GM12873 (cell line): Measurements from ENCODE around the gene RPL28.

Experiments used
- TF ChIP-seq, protein P1 (sequence below): IDR thresholded peaks from 2 replicates; pipeline ENCODE4 v1.5.1; 2012; ENCODE audit warnings: low read depth, mild to moderate bottlenecking, moderate library complexity, low read length, control low read depth; ENCODE audit not compliant: insufficient read depth; ENCODE audit errors: missing control alignments

Gene RPL28

DNA sequence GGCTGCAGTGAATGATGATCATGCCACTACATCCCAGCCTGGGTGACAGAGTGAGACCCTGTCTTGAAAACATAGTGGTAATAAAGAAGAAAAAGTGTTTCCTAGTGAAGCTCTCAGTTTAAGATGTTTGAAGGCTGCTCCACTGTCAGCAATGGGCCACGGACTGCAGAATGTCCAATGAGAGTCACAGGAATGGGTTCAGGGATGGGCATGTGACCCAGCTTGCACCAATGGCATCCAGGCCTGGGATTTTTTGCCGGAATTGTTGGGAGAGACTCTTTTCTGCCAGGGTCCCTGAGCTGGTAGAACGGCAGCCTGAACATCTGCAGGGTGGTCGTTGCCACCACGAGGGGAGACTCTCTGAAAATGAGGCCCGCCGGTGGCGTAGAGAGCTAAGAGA is 51.1 kb downstream of the RPL28 start:
- TF ChIP-seq, protein P1, sequence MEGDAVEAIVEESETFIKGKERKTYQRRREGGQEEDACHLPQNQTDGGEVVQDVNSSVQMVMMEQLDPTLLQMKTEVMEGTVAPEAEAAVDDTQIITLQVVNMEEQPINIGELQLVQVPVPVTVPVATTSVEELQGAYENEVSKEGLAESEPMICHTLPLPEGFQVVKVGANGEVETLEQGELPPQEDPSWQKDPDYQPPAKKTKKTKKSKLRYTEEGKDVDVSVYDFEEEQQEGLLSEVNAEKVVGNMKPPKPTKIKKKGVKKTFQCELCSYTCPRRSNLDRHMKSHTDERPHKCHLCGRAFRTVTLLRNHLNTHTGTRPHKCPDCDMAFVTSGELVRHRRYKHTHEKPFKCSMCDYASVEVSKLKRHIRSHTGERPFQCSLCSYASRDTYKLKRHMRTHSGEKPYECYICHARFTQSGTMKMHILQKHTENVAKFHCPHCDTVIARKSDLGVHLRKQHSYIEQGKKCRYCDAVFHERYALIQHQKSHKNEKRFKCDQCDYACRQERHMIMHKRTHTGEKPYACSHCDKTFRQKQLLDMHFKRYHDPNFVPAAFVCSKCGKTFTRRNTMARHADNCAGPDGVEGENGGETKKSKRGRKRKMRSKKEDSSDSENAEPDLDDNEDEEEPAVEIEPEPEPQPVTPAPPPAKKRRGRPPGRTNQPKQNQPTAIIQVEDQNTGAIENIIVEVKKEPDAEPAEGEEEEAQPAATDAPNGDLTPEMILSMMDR = no peak

DNA sequence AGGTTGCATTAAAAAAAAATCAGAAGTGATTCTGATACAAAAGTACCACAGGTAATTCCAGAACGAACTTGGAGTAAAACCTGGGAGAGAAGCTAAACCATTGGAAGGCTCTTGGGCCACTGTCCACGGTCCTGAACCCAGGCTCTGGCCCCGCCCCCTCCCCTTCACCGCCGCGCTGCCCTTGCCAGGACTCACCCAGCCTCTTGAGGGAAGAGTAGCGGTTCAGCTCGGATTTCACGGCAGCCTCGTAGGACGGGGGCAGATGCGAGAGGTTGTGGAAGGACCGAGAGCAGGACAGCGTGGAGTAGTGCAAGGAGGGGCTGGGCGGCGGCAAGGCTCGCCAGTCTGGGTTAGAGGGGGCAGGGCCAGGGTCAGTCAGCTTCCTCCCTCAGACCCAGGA is 51.7 kb downstream of the RPL28 start:
- TF ChIP-seq, protein P1 = no peak

- TF ChIP-seq, protein P1 = no peak
Observed at GRCh38 chr19:55439052-55439451, 53.3 kb downstream of the RPL28 start.

- TF ChIP-seq, protein P1 = no peak
Observed at GRCh38 chr19:55440411-55441105, 54.8 kb downstream of the RPL28 start.

DNA sequence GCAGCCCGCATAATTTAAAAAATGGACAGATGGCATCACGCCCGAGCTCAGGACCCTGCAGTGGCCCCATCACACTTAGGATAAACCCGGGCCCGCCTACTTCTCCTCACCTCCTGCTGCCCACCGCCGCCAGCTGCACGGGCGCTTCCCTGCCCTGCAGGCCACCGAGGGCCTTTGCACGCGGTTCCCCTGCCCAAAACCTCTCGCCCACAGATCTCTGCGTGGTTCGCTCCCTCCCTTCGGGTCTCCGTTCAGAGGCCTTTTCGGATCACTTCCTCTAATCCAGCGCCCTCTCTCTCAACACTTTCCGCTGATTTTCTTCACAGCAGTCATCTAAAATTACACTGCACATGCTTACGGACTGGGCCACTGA is 55.6 kb downstream of the RPL28 start:
- TF ChIP-seq, protein P1 = no peak

DNA sequence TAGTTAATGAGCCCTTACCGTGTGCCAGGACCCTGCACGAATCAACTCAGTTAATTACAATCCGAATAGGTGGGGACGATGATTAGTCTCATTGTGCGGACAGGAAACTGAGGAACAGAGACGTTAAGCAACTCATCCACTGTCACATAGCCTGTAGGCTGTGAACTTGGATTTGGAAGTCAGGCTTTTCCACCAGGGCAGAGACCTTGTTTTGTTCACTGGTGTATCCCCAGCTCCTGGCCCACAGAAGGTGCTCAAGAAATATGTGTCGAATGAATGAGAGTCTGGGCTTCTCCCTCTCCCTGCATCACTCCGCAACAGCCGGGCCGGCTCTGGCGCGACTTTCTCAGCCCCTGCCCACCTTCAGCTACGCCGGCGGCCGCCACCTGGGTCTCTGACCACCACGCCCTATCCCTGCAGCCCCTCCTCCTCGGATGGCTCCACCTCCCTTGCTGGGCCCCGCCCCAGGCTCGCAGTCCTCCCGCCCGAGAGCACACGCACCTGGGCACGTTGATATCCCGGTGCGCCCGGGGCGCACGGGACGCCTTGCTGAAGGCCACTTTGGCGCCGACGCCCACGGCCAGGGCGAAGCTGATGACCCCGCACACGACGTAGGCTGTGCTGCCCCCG is 56.1 kb downstream of the RPL28 start:
- TF ChIP-seq, protein P1 = no peak

- TF ChIP-seq, protein P1 = no peak
Observed at GRCh38 chr19:55442372-55442961, 56.7 kb downstream of the RPL28 start.
